Activated CD4-positive, alpha-beta T cell treated with anti-CD3 and anti-CD28 coated beads, Interleukin-2, amount 50 U/mL, for 4 hours (primary cell): ENCODE measurements around the gene BIRC5.
"Not testable (repeated sequence)": the region's sequence is repeated elsewhere in the genome, so short reads cannot be mapped to it uniquely, and the experiment has no call there.

Experiments
- DNase-seq, 2 experiments: peaks; one replicate each; pipeline ENCODE4 v3.0.0-alpha.2; 2020

BIRC5 gene

GRCh38 chr17:78241277-78242023, 27.4 kb downstream of the BIRC5 start:
- no peak for DNase-seq

- no peak for DNase-seq
Measured at GRCh38 chr17:78242024-78242742, 28.1 kb downstream of the BIRC5 start.

GRCh38 chr17:78247304-78247703, 33.3 kb downstream of the BIRC5 start:
- DNase-seq = no peak

- no peak for DNase-seq
Measured at GRCh38 chr17:78248051-78248914, 34.2 kb downstream of the BIRC5 start.

- DNase-seq = no peak
Measured at GRCh38 chr17:78249074-78249817, 35.2 kb downstream of the BIRC5 start.

GRCh38 chr17:78249818-78250806, 36.1 kb downstream of the BIRC5 start:
- no peak for DNase-seq

- peak; percentile 79 to 80 for DNase-seq
Measured at GRCh38 chr17:78250891-78251772, 37.1 kb downstream of the BIRC5 start.

- DNase-seq = no peak
Measured at GRCh38 chr17:78251773-78252103, 37.7 kb downstream of the BIRC5 start.

GRCh38 chr17:78252111-78252634, 38.1 kb downstream of the BIRC5 start:
- peak; percentile 39 to 45 for DNase-seq

GRCh38 chr17:78252701-78253635, 38.9 kb downstream of the BIRC5 start:
- DNase-seq = no peak

GRCh38 chr17:78253636-78253945, 39.5 kb downstream of the BIRC5 start:
- DNase-seq = not testable (repeated sequence)

GRCh38 chr17:78253946-78254672, 40.1 kb downstream of the BIRC5 start:
- DNase-seq = peak; percentile 72

GRCh38 chr17:78255029-78255656, 41.1 kb downstream of the BIRC5 start:
- no peak for DNase-seq

GRCh38 chr17:78255953-78256706, 42.1 kb downstream of the BIRC5 start:
- DNase-seq = no peak

- DNase-seq = no peak
Measured at GRCh38 chr17:78256707-78257591, 42.9 kb downstream of the BIRC5 start.

- DNase-seq = no peak
Measured at GRCh38 chr17:78257810-78258322, 43.8 kb downstream of the BIRC5 start.
